K562 (cell line): ENCODE results near the gene DNAAF1. TPM values are rescaled to one million over a fixed set of nuclear protein-coding genes. Genes with fewer than 3 reads are reported as not detected.

Experiments
- CAMTA2 ChIP-seq: fragments of 250-450 bp; sonication (Bioruptor Pico); conservative IDR thresholded peaks from 2 replicates; pipeline ENCODE4 v1.5.1; 2022
- CEBPG ChIP-seq, 3 experiments: fragments of 200-800 bp in 1 of 3; sonication (Bioruptor generic) in 1 of 3; sonication (generic) in 1 of 3; formaldehyde crosslinking in 1 of 3; IDR thresholded peaks in 2 of 3; conservative IDR thresholded peaks in 1 of 3; 2 replicates each; pipeline versions ENCODE4 v1.6.1 to v1.8.0; 2016 to 2022; ENCODE audit warnings: missing compliant biosample characterization in 2 of 3, missing genetic modification characterization in 2 of 3, mild to moderate bottlenecking in 1 of 3, missing genetic modification reagents in 1 of 3
- CTBP1 ChIP-seq: fragments of 450-650 bp; IDR thresholded peaks from 2 replicates; pipeline ENCODE4 v1.6.1; 2016; ENCODE audit warnings: borderline replicate concordance
- EZH2 ChIP-seq: IDR thresholded peaks from 2 replicates; pipeline ENCODE4 v1.6.1; 2012; ENCODE audit warnings: low read depth, mild to moderate bottlenecking, inconsistent platforms, low read length, borderline replicate concordance
- HBP1 ChIP-seq: fragments of 450-650 bp; formaldehyde crosslinking; IDR thresholded peaks from 2 replicates; pipeline ENCODE4 v1.4.0; 2022; ENCODE audit warnings: missing genetic modification characterization
- HDAC1 ChIP-seq, 2 experiments: fragments of 450-650 bp; IDR thresholded peaks; 2 replicates each; pipeline ENCODE4 v1.6.1; 2016 to 2017; ENCODE audit warnings: inconsistent platforms in 1 of 2, mild to moderate bottlenecking in 1 of 2, moderate library complexity in 1 of 2
- MEF2D ChIP-seq: conservative IDR thresholded peaks from 2 replicates; pipeline ENCODE4 v1.6.1; 2016; ENCODE audit warnings: low read depth, missing genetic modification characterization, missing compliant biosample characterization
- MYC ChIP-seq, 2 experiments: fragments of 250-450 bp in 1 of 2; sonication (Bioruptor Pico) in 1 of 2; IDR thresholded peaks; 2 replicates each; pipeline versions ENCODE4 v1.5.1 to v1.6.1; 2012 to 2021; ENCODE audit warnings: low read depth in 2 of 2, borderline replicate concordance in 1 of 2, improper control_type of control experiment in 1 of 2, low read length in 1 of 2, mild to moderate bottlenecking in 1 of 2, moderate library complexity in 1 of 2
- POLR2A ChIP-seq: fragments of 450-650 bp; conservative IDR thresholded peaks from 2 replicates; pipeline ENCODE4 v1.6.1; 2016
- SIX5 ChIP-seq, 2 experiments: IDR thresholded peaks; 2 replicates each; pipeline ENCODE4 v1.6.1; 2011; ENCODE audit warnings: low read length in 2 of 2, borderline replicate concordance in 1 of 2, low read depth in 1 of 2, mild to moderate bottlenecking in 1 of 2, moderate library complexity in 1 of 2; ENCODE audit not compliant: insufficient read depth in 1 of 2
- SRSF9 ChIP-seq: fragments of 200-400 bp; formaldehyde crosslinking; IDR thresholded peaks from 2 replicates; pipeline ENCODE4 v1.6.1; 2017; ENCODE audit warnings: low read depth, low read length, borderline replicate concordance
- TAL1 ChIP-seq: fragments of 450-650 bp; IDR thresholded peaks from 2 replicates; pipeline ENCODE4 v1.6.1; 2016; ENCODE audit warnings: mild to moderate bottlenecking
- YBX1 ChIP-seq: fragments of 450-650 bp; IDR thresholded peaks from 2 replicates; pipeline ENCODE4 v1.7.1; 2016; ENCODE audit warnings: mild to moderate bottlenecking
- ZBTB9 ChIP-seq: fragments of 450-650 bp; formaldehyde crosslinking; IDR thresholded peaks from 2 replicates; pipeline ENCODE4 v1.4.0; 2020; ENCODE audit warnings: mild to moderate bottlenecking, moderate library complexity
- ZNF175 ChIP-seq: fragments of 200-800 bp; sonication (Bioruptor generic); IDR thresholded peaks from 2 replicates; pipeline ENCODE4 v1.6.1; 2016; ENCODE audit warnings: low read depth, mild to moderate bottlenecking, missing genetic modification characterization, missing compliant biosample characterization
- ZNF717 ChIP-seq: fragments of 250-450 bp; sonication (Bioruptor Pico); IDR thresholded peaks from 2 replicates; pipeline ENCODE4 v1.5.0; 2021
- polyA plus RNA-seq, 8 experiments: library from polyadenylated mRNA; depleted of rRNA in 4 of 8; stranded (reverse) in 5 of 8; unstranded in 3 of 8; fragments of >200 nt; fragmentation: Nextera tagmentation in 2 of 8; fragmentation: Illumina TruSeq in 1 of 8; extraction: Ambion mirVana in 2 of 8; extraction: Trizol in 1 of 8; gene quantifications; 2 replicates each; pipeline versions ENCODE4 v1.2.1 to v1.2.3, GENCODE V29; 2011 to 2014; ENCODE audit warnings: inconsistent platforms in 1 of 8, missing spikeins in 1 of 8
- total RNA-seq, 7 experiments: library from RNA; depleted of rRNA in 6 of 7; stranded (reverse); fragments of >200 nt in 6 of 7; fragmentation: Illumina TruSeq in 2 of 7; extraction: Trizol in 2 of 7; gene quantifications; 2 replicates each; pipeline versions ENCODE4 v1.2.1 to v1.2.3, GENCODE V29; 2011 to 2021; ENCODE audit warnings: low replicate concordance in 1 of 7
- TF ChIP-seq, protein P1 (sequence below): sonication (generic); formaldehyde crosslinking; IDR thresholded peaks from 2 replicates; pipeline ENCODE4 v1.9.0; 2022; ENCODE audit warnings: mild to moderate bottlenecking, missing genetic modification reagents
- TF ChIP-seq, protein P2 (sequence below): fragments of 250-450 bp; sonication (Bioruptor Pico); IDR thresholded peaks from 2 replicates; pipeline ENCODE4 v1.5.0; 2021
- TF ChIP-seq, protein P3 (sequence below): fragments of 250-450 bp; sonication (Bioruptor Pico); IDR thresholded peaks from 2 replicates; pipeline ENCODE4 v1.8.0; 2021; ENCODE audit warnings: borderline replicate concordance, mild to moderate bottlenecking, moderate library complexity; ENCODE audit not compliant: poor library complexity, severe bottlenecking
- TF ChIP-seq, protein P4 (sequence below): IDR thresholded peaks from 2 replicates; pipeline ENCODE4 v1.6.1; 2012; ENCODE audit warnings: low read depth, low read length, improper control_type of control experiment, borderline replicate concordance

The DNAAF1 gene
- total and polyA plus RNA-seq, 9 of the 15 experiments (the other 6 are each of a cell fraction or from before 2014, with no cell fraction given): 0.01 TPM; not detected in 8

DNA sequence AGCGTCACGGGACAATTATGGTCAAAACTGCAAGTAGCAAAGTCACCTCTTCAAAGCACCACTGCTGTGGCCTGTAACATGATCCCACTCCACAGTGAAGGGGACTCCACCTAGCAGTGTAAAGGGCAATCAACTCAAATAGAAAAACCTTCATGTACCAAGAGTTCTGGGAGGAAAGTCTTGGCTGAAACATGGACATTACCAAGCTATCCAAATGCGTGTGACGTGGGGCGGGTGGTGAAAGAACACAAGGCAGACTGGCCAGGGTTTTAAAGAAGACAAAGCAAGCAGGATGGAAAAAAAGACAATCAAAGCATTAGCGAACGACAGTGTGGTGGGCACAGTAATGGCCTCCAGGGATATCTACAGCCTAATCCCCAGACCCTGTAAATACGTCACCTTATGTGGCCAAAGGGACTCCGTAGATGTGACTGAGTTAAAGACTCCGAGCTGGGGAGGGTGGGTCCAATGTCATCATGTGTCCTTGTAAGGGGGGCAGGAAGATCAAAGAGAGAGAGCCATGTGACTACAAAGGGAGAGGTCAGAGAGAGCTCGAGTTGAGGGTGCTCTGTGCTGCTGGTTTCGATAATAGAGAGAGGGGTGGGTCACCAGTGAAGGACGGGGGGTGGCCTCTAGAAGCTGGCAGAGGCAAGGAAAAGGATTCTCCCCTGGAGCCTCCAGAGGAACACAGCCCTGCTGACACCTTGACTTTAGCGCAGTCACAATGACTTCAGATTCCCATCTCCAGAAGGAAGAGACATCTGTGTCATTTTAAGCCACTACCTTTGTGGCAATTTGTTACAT lies 6.1 kb upstream of the DNAAF1 start (continued):
- no peak for TF ChIP-seq SRSF9
- TF ChIP-seq ZBTB9: peak; percentile 71
- TF ChIP-seq CAMTA2 (CRISPR knock-in tag): no peak
- TF ChIP-seq, protein P1, sequence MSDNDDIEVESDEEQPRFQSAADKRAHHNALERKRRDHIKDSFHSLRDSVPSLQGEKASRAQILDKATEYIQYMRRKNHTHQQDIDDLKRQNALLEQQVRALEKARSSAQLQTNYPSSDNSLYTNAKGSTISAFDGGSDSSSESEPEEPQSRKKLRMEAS (CRISPR knock-in tag): peak; percentile 58
- TF ChIP-seq MYC (IDR thresholded peaks at IDR 0.05; ENCODE audit: low read depth, low read length): peak; percentile 7
- no peak for TF ChIP-seq MYC (CRISPR knock-in tag; IDR thresholded peaks at IDR 0.05; ENCODE audit: borderline replicate concordance, low read depth)
- TF ChIP-seq HDAC1 (IDR thresholded peaks at IDR 0.05): peak in 1 of 2 experiments; percentile 67; a peak in 2 of 4 replicates
- TF ChIP-seq, protein P2, sequence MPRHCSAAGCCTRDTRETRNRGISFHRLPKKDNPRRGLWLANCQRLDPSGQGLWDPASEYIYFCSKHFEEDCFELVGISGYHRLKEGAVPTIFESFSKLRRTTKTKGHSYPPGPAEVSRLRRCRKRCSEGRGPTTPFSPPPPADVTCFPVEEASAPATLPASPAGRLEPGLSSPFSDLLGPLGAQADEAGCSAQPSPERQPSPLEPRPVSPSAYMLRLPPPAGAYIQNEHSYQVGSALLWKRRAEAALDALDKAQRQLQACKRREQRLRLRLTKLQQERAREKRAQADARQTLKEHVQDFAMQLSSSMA (CRISPR knock-in tag): no peak
- TF ChIP-seq, protein P3, sequence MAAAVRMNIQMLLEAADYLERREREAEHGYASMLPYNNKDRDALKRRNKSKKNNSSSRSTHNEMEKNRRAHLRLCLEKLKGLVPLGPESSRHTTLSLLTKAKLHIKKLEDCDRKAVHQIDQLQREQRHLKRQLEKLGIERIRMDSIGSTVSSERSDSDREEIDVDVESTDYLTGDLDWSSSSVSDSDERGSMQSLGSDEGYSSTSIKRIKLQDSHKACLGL (CRISPR knock-in tag): no peak
- TF ChIP-seq ZNF175: peak; percentile 90
- no peak for TF ChIP-seq SIX5 (IDR thresholded peaks at IDR 0.05; ENCODE audit: borderline replicate concordance in 1 of 2, insufficient read depth in 1 of 2, low read depth in 1 of 2, low read length in 2 of 2)
- peak; percentile 97; the same call in 1 of the 2 replicates for TF ChIP-seq CEBPG (CRISPR knock-in tag; IDR thresholded peaks at IDR 0.05)
- peak in 1 of 2 experiments; percentile 98; a peak in 1 of 4 replicates for TF ChIP-seq CEBPG (tag; conservative IDR thresholded peaks at IDR 0.05 in 1 of 2, IDR thresholded peaks at IDR 0.05 in 1 of 2)
- TF ChIP-seq HBP1 (CRISPR knock-in tag): peak; percentile 40
- TF ChIP-seq POLR2A: peak; percentile 71
- peak; percentile 45; the same call in 1 of the 2 replicates for TF ChIP-seq TAL1
- TF ChIP-seq, protein P4, sequence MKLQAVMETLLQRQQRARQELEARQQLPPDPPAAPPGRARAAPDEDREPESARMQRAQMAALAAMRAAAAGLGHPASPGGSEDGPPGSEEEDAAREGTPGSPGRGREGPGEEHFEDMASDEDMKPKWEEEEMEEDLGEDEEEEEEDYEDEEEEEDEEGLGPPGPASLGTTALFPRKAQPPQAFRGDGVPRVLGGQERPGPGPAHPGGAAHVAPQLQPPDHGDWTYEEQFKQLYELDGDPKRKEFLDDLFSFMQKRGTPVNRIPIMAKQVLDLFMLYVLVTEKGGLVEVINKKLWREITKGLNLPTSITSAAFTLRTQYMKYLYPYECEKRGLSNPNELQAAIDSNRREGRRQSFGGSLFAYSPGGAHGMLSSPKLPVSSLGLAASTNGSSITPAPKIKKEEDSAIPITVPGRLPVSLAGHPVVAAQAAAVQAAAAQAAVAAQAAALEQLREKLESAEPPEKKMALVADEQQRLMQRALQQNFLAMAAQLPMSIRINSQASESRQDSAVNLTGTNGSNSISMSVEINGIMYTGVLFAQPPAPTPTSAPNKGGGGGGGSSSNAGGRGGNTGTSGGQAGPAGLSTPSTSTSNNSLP: 0 out of 2 replicates have a peak, but pooled peaks have one; percentile 69
- TF ChIP-seq EZH2: no peak
- TF ChIP-seq CTBP1: peak; percentile 99
- 0 out of 2 replicates have a peak, but pooled peaks have one; percentile 26 for TF ChIP-seq ZNF717 (CRISPR knock-in tag)
- TF ChIP-seq MEF2D (tag): peak; percentile 76
- no peak for TF ChIP-seq YBX1
